SK-N-MC (cell line): ENCODE data around the gene KCNA5.

ENCODE experiments used
- EZH2 ChIP-seq: fragments of 200-600 bp; sonication (generic); IDR thresholded peaks from one replicate; pipeline ENCODE4 v1.6.1; 2017; ENCODE audit warnings: antibody characterized with exemption
- FOXP2 ChIP-seq: optimal IDR thresholded peaks from 2 replicates; pipeline ENCODE3; 2011; ENCODE audit warnings: mild to moderate bottlenecking, moderate library complexity; ENCODE audit not compliant: insufficient read depth; ENCODE audit errors: extremely low read length, control extremely low read depth
- POLR2AphosphoS5 ChIP-seq: IDR thresholded peaks from 2 replicates; pipeline ENCODE4 v1.6.1; 2012; ENCODE audit warnings: mild to moderate bottlenecking, low read depth, low read length, borderline replicate concordance

- TF ChIP-seq POLR2AphosphoS5 (no peak), FOXP2 (no peak), EZH2 (no peak)
Measured at GRCh38 chr12:5032821-5033220, 10.9 kb upstream of the KCNA5 start.
